Embryonic facial prominence (tissue), 1 donor: ENCODE data around the gene UNC50.
"Not testable (repeated sequence)": the region's sequence is repeated elsewhere in the genome, so short reads cannot be mapped to it uniquely, and the experiment has no call there.

ENCODE experiments used
- DNase-seq: peaks from one replicate; pipeline ENCODE4 v3.0.0-alpha.2; 2016; ENCODE audit errors: extremely low spot score

The UNC50 gene

GRCh38 chr2:98576666-98577312 lies 31.6 kb upstream of the UNC50 start:
- no peak for DNase-seq

- DNase-seq, result no peak
Observed at GRCh38 chr2:98577313-98577712, 31.1 kb upstream of the UNC50 start.

GRCh38 chr2:98578231-98578630 lies 30.2 kb upstream of the UNC50 start:
- DNase-seq, result no peak

GRCh38 chr2:98579926-98580325 lies 28.5 kb upstream of the UNC50 start:
- no peak for DNase-seq

- no peak for DNase-seq
Observed at GRCh38 chr2:98580656-98581284, 27.6 kb upstream of the UNC50 start.

GRCh38 chr2:98582523-98582922 lies 25.9 kb upstream of the UNC50 start:
- DNase-seq, result no peak

GRCh38 chr2:98583276-98583675 lies 25.1 kb upstream of the UNC50 start:
- no peak for DNase-seq

GRCh38 chr2:98583816-98584618 lies 24.4 kb upstream of the UNC50 start:
- DNase-seq, result no peak

- no peak for DNase-seq
Observed at GRCh38 chr2:98585386-98585785, 23.0 kb upstream of the UNC50 start.

GRCh38 chr2:98586551-98587140 lies 21.7 kb upstream of the UNC50 start:
- no peak for DNase-seq

GRCh38 chr2:98588880-98589431 lies 19.4 kb upstream of the UNC50 start:
- no peak for DNase-seq

- no peak for DNase-seq
Observed at GRCh38 chr2:98589489-98589888, 18.9 kb upstream of the UNC50 start.

GRCh38 chr2:98592565-98592964 lies 15.8 kb upstream of the UNC50 start:
- DNase-seq, result no peak

- DNase-seq, result not testable (repeated sequence)
Observed at GRCh38 chr2:98594665-98595064, 13.7 kb upstream of the UNC50 start.

GRCh38 chr2:98598781-98599428 lies 9.5 kb upstream of the UNC50 start:
- DNase-seq, result no peak

- no peak for DNase-seq
Observed at GRCh38 chr2:98601532-98602132, 6.8 kb upstream of the UNC50 start.

- no peak for DNase-seq
Observed at GRCh38 chr2:98604547-98604946, 3.8 kb upstream of the UNC50 start.

- no peak for DNase-seq
Observed at GRCh38 chr2:98605076-98605475, 3.3 kb upstream of the UNC50 start.

GRCh38 chr2:98606431-98606830 lies 2.0 kb upstream of the UNC50 start:
- DNase-seq, result no peak

GRCh38 chr2:98607104-98607503 lies 1.3 kb upstream of the UNC50 start:
- DNase-seq, result no peak

- no peak for DNase-seq
Observed at GRCh38 chr2:98607741-98608115, 661 bp upstream of the UNC50 start.
